Spleen (tissue), 7 donors: ENCODE results near the gene ST8SIA6.

ENCODE experiments used
- POLR2A ChIP-seq, 3 donors: fragments of 450-650 bp; IDR thresholded peaks; one replicate each; pipeline ENCODE4 v1.5.1; 2017; ENCODE audit warnings: antibody characterized with exemption in 3 of 3, mild to moderate bottlenecking in 1 of 3
- TF ChIP-seq, protein P1 (sequence below), 11 experiments: fragments of 200-600 bp in 7 of 11; fragments of 450-650 bp in 4 of 11; sonication (generic) in 4 of 11; IDR thresholded peaks in 8 of 11; conservative IDR thresholded peaks in 3 of 11; 1 replicate in 7 of 11; 2 replicates in 4 of 11; pipeline versions ENCODE4 v1.4.0 to v1.8.0; 2016 to 2021; ENCODE audit warnings: antibody characterized with exemption in 11 of 11, inconsistent platforms in 4 of 11, mild to moderate bottlenecking in 1 of 11
- donor health status: DM: no; HTN: no; CAD: no; lungs with moderate emphysema.
- donor health status: DM: no; HTN: no; CAD: no.
- donor health status: DM: no; HTN: no; CAD: no.

DNA sequence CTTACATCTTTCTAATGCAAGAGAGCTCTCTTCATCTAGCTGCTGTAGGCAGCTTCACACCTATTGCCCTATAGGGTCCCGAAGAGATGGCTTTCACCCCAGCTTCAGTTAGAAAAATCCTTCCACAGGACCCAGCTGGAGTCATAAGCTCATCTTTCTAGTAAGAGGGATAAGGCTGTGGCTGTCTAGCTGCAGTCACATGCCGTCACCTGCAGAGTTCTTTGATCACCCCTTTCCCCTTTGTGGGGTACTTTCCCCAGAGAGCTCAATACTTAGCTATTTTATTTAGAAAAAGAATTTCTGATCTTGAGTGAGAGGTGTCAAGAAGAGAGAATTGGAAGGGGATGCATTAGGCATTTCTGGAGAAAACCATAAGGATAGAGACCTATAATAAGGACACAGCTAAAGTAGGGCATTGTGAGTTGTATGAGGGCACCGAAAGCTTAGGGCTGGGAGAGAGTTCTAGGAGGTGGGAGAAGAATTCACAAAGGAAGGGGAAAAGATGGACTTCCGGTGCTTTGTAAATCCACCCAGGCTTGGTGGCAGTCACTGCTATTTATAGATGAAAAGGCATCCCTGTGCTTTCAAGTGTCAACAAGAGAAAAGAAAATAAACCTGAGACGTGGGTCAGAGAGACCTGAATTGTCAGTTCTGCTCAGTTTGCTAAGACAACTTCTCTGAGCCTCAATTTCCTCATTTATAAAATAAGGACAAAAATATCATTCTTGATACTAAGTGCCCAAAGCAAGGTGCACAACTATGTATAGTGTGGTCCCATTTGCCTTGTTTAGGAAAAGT lies 11.1 kb upstream of the ST8SIA6 start:
- TF ChIP-seq, protein P1, sequence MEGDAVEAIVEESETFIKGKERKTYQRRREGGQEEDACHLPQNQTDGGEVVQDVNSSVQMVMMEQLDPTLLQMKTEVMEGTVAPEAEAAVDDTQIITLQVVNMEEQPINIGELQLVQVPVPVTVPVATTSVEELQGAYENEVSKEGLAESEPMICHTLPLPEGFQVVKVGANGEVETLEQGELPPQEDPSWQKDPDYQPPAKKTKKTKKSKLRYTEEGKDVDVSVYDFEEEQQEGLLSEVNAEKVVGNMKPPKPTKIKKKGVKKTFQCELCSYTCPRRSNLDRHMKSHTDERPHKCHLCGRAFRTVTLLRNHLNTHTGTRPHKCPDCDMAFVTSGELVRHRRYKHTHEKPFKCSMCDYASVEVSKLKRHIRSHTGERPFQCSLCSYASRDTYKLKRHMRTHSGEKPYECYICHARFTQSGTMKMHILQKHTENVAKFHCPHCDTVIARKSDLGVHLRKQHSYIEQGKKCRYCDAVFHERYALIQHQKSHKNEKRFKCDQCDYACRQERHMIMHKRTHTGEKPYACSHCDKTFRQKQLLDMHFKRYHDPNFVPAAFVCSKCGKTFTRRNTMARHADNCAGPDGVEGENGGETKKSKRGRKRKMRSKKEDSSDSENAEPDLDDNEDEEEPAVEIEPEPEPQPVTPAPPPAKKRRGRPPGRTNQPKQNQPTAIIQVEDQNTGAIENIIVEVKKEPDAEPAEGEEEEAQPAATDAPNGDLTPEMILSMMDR (IDR thresholded peaks at IDR 0.05 in 8 of 11, conservative IDR thresholded peaks at IDR 0.05 in 3 of 11) = no peak
- TF ChIP-seq POLR2A (IDR thresholded peaks at IDR 0.05) = no peak
